ENCODE data around the gene PLB1.

Gene PLB1

DNA sequence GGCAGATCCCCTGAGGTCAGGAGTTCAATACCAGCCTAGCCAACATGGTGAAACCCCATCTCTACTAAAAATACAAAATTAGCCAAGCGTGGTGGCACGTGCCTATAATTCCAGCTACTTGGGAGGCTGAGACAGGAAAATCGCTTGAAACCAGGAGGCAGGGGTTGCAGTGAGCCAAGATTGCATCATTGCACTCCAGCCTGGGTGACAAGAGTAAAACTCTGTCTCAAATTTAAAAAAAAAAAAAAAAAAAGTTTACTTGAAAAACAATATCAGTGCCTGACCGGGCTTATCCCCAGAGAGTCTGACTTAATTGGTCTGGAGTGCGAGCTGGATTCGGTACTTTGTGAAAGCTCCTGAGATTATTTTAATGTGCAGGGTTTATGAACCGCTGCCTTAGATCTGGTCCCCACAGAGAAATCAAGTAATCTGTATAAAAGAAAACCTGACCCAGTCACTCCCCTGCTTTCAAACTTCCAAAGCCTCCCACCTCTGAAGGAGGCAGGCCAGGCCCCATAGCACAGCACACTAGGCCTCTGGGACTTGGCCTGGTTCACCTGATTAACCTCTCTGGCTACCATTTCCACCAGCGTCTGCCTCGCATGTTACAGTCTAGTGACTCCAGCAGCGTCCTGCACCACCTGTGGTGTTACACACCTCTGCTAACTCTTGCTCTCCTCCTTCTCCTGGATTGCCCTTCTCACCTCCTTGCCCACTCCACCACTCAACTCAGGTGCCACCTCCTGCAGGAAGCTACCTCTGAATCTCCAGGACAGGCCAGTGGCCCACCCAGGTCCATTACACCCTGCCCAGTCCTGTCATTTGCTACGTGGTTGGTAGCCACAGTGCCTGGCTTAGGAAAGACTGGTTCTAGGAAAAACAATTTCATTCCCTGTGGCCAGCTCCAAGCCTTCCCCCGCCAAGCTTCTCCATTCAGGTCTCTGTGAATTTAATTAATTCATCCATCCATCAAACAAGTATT is 141.5 kb downstream of the PLB1 start:
- H3K27ac ChIP-seq: no peak overlapping the region
- TF ChIP-seq CTCF (conservative IDR thresholded peaks at IDR 0.05) (no peak), ZFX (IDR thresholded peaks at IDR 0.05) (no peak)

GRCh38 chr2:28638102-28638501 is 142.2 kb downstream of the PLB1 start:
- TF ChIP-seq ZFX (IDR thresholded peaks at IDR 0.05) (no peak), CTCF (conservative IDR thresholded peaks at IDR 0.05) (no peak)
- H3K27ac ChIP-seq: no peak overlapping the region

- no peak overlapping the region for H3K27ac ChIP-seq
These were observed 143.3 kb downstream of the PLB1 start for GRCh38 chr2:28639092-28639691.

DNA sequence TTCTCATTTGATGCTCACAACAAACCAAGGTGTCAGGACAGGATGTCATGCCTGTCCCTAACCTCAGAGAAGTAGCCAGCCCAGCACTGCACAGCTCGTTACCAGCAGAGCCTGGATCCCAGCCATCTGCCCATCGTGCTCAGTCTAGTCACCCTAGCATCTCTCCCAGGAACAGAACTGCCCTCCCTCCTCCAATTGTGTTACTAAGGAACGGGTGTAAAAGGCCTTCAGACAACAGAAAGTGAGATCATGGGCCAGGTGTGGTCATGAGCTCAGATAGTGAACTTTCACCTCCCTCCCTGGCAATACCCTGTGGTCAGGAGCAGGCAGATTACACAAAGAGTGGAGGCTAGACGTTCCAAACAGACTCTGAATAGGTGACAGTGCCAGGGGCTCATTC is 144.0 kb downstream of the PLB1 start:
- TF ChIP-seq ZFX (IDR thresholded peaks at IDR 0.05) (no peak), CTCF (conservative IDR thresholded peaks at IDR 0.05) (no peak)
- no peak overlapping the region for H3K27ac ChIP-seq

More at GRCh38 chr2:28639092-28639691, 143.3 kb downstream of the PLB1 start:
- no peak for TF ChIP-seq ZFX (IDR thresholded peaks at IDR 0.05)
- TF ChIP-seq CTCF (conservative IDR thresholded peaks at IDR 0.05): no peak

- H3K27ac ChIP-seq: no peak overlapping the region
- TF ChIP-seq CTCF (conservative IDR thresholded peaks at IDR 0.05) (no peak), ZFX (IDR thresholded peaks at IDR 0.05) (no peak)
These were observed 144.5 kb downstream of the PLB1 start for GRCh38 chr2:28640260-28640907.

DNA sequence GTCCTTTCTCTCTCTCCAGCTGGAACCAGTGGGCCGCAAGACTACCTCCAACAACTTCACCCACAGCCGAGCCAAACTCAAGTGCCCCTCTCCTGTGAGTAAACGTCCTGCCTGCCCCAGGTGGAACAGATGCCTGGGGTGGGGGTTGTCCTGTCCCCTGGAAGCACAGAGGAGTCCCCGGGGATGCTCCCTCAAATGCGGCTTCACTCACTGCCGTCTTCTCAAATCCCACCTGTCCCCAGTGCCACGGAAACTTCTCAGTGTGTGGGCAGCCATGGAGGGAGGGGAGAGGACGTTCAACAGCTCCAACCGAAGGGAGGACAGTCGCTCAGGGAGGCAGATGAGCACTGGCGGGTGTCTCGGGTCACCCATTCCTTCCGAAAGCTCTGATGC is 145.0 kb downstream of the PLB1 start:
- TF ChIP-seq ZFX (IDR thresholded peaks at IDR 0.05): no peak

GRCh38 chr2:28642796-28643195 is 146.9 kb downstream of the PLB1 start:
- no peak for TF ChIP-seq CTCF (conservative IDR thresholded peaks at IDR 0.05)
- TF ChIP-seq ZFX (IDR thresholded peaks at IDR 0.05): no peak
- no peak overlapping the region for H3K27ac ChIP-seq

More for the DNA sequence above, 145.0 kb downstream of the PLB1 start:
- H3K27ac ChIP-seq: no peak overlapping the region
